ENCODE results near the gene CSMD2. TPM values are rescaled to one million over a fixed set of nuclear protein-coding genes. Genes with fewer than 3 reads are reported as not detected.

CSMD2 gene
- polyA plus RNA-seq, 1 of the 3 experiments (the other 2 are of a cell fraction) = not detected

DNA sequence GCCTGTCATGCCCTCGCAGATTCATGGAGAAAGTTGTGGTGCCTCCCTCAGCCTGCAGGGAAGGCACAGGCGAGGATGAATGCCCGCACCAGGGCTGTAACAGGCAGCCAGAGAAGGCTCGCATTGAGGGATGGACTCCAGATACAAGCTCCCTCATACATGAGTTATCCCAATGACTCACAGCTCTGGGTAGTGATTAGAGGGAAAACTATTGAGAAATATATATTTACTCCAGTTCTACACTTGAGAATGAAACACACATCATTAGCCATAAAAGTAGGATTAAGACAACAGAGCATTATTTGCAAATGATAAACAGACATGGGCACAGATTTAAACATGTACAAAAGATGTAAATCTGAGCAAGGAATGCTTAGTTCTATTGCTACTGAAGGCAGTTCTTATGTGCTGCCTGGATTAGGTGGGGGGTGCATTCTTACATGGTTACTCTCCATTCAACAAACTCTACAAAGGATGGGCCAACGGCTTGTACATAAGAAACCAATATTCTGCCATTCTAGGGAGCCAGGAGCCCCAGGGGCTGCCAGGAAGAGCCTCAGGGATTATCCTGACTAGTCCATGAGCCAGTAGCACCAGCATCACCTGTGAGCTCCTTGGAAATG, 97.9 kb downstream of the CSMD2 start:
- no peaks in the 10 kb centered on the region for H3K9me2 ChIP-seq
- no peak overlapping the region for H3K27ac ChIP-seq (ENCODE audit: low read depth in 2 of 2, low read length in 1 of 2)
- H3K79me2 ChIP-seq (ENCODE audit: insufficient read depth) = no peaks in the 10 kb centered on the region
- H3K9me3 ChIP-seq = no peaks in the 10 kb centered on the region
- H3K9ac ChIP-seq = no peak overlapping the region
- CTCF ChIA-PET = interaction anchor here (1.1 kb wide), 1 partner anchor 11 kb away, joined by 3 read pairs; no protein-coding TSS in a partner anchor
- H3K36me3 ChIP-seq (replicated peaks in 1 of 2; ENCODE audit: control insufficient read depth in 1 of 2, insufficient read depth in 2 of 2, low read length in 1 of 2) = no peaks in the 10 kb centered on the region
- no peak overlapping the region for H3K4me3 ChIP-seq (ENCODE audit: low read depth in 2 of 2, low read length in 1 of 2)
- H3K27me3 ChIP-seq (ENCODE audit: insufficient read depth) = no peaks in the 10 kb centered on the region
- no peaks in the 10 kb centered on the region for H3F3A ChIP-seq (replicated peaks; ENCODE audit: insufficient read depth)
- POLR2A ChIA-PET = no interaction called here
- no peaks in the 10 kb centered on the region for H4K20me1 ChIP-seq (ENCODE audit: insufficient read depth)
- no peak overlapping the region for H2AFZ ChIP-seq (ENCODE audit: low read depth)
- no peak for TF ChIP-seq RFX5 (IDR thresholded peaks at IDR 0.05; ENCODE audit: low read length)
- no peak for TF ChIP-seq SMC3 (IDR thresholded peaks at IDR 0.05; ENCODE audit: low read depth, low read length)
- no peak for TF ChIP-seq TCF12 (IDR thresholded peaks at IDR 0.05)
- TF ChIP-seq, protein P1, sequence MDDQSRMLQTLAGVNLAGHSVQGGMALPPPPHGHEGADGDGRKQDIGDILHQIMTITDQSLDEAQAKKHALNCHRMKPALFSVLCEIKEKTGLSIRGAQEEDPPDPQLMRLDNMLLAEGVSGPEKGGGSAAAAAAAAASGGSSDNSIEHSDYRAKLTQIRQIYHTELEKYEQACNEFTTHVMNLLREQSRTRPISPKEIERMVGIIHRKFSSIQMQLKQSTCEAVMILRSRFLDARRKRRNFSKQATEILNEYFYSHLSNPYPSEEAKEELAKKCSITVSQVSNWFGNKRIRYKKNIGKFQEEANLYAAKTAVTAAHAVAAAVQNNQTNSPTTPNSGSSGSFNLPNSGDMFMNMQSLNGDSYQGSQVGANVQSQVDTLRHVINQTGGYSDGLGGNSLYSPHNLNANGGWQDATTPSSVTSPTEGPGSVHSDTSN (IDR thresholded peaks at IDR 0.05) = no peak
- no peak for TF ChIP-seq NRF1 (IDR thresholded peaks at IDR 0.05; ENCODE audit: low read depth, low read length)
- 11% methylated on average over 5 of the region's 5 CpGs for WGBS (ENCODE audit: low lambda C conversion rate)
- H3K4me2 ChIP-seq = no peak overlapping the region
- no peak for DNase-seq
- H3K4me1 ChIP-seq (ENCODE audit: control insufficient read depth in 1 of 2, insufficient read depth in 2 of 2, low read depth in 1 of 2, low read length in 1 of 2) = no peaks in the 10 kb centered on the region

DNA sequence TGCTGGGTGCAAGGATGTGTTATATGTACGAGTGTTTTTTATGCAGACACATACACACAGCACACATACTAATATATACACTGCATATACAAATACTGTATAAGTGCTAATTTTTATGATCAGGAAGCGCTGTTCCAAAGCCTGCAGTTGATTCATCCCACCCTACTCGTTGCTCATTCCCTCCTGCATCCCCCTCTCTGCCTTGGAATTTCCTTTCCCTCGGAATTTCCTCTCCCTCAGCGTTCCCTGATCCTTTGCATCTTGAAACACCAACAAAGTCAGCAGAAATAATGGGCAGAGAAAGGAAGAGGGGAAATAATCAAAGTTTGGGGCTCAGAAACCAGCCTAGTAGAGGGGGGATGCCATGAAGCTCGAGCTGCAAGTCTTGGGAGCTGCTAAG, 98.9 kb downstream of the CSMD2 start:
- no peaks in the 10 kb centered on the region for H3K9me2 ChIP-seq
- H3F3A ChIP-seq (replicated peaks; ENCODE audit: insufficient read depth) = no peaks in the 10 kb centered on the region
- DNase-seq = no peak
- ChIA-PET CTCF (interaction anchor here (0.7 kb wide), 1 partner anchor 531 kb away, joined by 3 read pairs; no protein-coding TSS in a partner anchor), POLR2A (no interaction called here)
- no peak overlapping the region for H2AFZ ChIP-seq (ENCODE audit: low read depth)
- no peak overlapping the region for H3K9ac ChIP-seq
- H3K4me2 ChIP-seq = no peak overlapping the region
- no peaks in the 10 kb centered on the region for H4K20me1 ChIP-seq (ENCODE audit: insufficient read depth)
- WGBS (ENCODE audit: low lambda C conversion rate) = 14% methylated on average over 6 of the region's 6 CpGs
- no peaks in the 10 kb centered on the region for H3K36me3 ChIP-seq (replicated peaks in 1 of 2; ENCODE audit: control insufficient read depth in 1 of 2, insufficient read depth in 2 of 2, low read length in 1 of 2)
- H3K79me2 ChIP-seq (ENCODE audit: insufficient read depth) = no peaks in the 10 kb centered on the region
- H3K27me3 ChIP-seq (ENCODE audit: insufficient read depth) = no peaks in the 10 kb centered on the region
- H3K27ac ChIP-seq (ENCODE audit: low read depth in 2 of 2, low read length in 1 of 2) = no peak overlapping the region
- no peaks in the 10 kb centered on the region for H3K4me1 ChIP-seq (ENCODE audit: control insufficient read depth in 1 of 2, insufficient read depth in 2 of 2, low read depth in 1 of 2, low read length in 1 of 2)
- TF ChIP-seq CHD2 (IDR thresholded peaks at IDR 0.05; ENCODE audit: low read length, partially characterized antibody) = no peak
- TF ChIP-seq, protein P2, sequence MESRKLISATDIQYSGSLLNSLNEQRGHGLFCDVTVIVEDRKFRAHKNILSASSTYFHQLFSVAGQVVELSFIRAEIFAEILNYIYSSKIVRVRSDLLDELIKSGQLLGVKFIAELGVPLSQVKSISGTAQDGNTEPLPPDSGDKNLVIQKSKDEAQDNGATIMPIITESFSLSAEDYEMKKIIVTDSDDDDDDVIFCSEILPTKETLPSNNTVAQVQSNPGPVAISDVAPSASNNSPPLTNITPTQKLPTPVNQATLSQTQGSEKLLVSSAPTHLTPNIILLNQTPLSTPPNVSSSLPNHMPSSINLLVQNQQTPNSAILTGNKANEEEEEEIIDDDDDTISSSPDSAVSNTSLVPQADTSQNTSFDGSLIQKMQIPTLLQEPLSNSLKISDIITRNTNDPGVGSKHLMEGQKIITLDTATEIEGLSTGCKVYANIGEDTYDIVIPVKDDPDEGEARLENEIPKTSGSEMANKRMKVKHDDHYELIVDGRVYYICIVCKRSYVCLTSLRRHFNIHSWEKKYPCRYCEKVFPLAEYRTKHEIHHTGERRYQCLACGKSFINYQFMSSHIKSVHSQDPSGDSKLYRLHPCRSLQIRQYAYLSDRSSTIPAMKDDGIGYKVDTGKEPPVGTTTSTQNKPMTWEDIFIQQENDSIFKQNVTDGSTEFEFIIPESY (IDR thresholded peaks at IDR 0.05; ENCODE audit: borderline replicate concordance, low read depth) = no peak
- TF ChIP-seq EZH2phosphoT487 (IDR thresholded peaks at IDR 0.05; ENCODE audit: borderline replicate concordance, low read depth) = no peak
- TF ChIP-seq, protein P3, sequence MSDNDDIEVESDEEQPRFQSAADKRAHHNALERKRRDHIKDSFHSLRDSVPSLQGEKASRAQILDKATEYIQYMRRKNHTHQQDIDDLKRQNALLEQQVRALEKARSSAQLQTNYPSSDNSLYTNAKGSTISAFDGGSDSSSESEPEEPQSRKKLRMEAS (IDR thresholded peaks at IDR 0.05; ENCODE audit: low read depth) = no peak
- TF ChIP-seq TCF12 (IDR thresholded peaks at IDR 0.05) = no peak
- TF ChIP-seq, protein P4, sequence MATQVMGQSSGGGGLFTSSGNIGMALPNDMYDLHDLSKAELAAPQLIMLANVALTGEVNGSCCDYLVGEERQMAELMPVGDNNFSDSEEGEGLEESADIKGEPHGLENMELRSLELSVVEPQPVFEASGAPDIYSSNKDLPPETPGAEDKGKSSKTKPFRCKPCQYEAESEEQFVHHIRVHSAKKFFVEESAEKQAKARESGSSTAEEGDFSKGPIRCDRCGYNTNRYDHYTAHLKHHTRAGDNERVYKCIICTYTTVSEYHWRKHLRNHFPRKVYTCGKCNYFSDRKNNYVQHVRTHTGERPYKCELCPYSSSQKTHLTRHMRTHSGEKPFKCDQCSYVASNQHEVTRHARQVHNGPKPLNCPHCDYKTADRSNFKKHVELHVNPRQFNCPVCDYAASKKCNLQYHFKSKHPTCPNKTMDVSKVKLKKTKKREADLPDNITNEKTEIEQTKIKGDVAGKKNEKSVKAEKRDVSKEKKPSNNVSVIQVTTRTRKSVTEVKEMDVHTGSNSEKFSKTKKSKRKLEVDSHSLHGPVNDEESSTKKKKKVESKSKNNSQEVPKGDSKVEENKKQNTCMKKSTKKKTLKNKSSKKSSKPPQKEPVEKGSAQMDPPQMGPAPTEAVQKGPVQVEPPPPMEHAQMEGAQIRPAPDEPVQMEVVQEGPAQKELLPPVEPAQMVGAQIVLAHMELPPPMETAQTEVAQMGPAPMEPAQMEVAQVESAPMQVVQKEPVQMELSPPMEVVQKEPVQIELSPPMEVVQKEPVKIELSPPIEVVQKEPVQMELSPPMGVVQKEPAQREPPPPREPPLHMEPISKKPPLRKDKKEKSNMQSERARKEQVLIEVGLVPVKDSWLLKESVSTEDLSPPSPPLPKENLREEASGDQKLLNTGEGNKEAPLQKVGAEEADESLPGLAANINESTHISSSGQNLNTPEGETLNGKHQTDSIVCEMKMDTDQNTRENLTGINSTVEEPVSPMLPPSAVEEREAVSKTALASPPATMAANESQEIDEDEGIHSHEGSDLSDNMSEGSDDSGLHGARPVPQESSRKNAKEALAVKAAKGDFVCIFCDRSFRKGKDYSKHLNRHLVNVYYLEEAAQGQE (IDR thresholded peaks at IDR 0.05; ENCODE audit: low read depth, low read length) = no peak
- TF ChIP-seq EP300 (IDR thresholded peaks at IDR 0.05; ENCODE audit: borderline replicate concordance in 1 of 2, low read depth in 1 of 2, low read length in 1 of 2) = no peak
- TF ChIP-seq FOXM1 (IDR thresholded peaks at IDR 0.05; ENCODE audit: low read depth) = no peak
- TF ChIP-seq SIN3A (IDR thresholded peaks at IDR 0.05; ENCODE audit: borderline replicate concordance, low read depth, low read length) = no peak
- no peak for TF ChIP-seq FOXJ3 (CRISPR knock-in tag; IDR thresholded peaks at IDR 0.05)
- TF ChIP-seq MXI1 (IDR thresholded peaks at IDR 0.05; ENCODE audit: low read depth, low read length) = no peak
- no peak for TF ChIP-seq RCOR1 (IDR thresholded peaks at IDR 0.05; ENCODE audit: low read length)
- no peak for TF ChIP-seq MEF2A (IDR thresholded peaks at IDR 0.05; ENCODE audit: borderline replicate concordance, low read depth)
- no peak for TF ChIP-seq POLR2AphosphoS5 (IDR thresholded peaks at IDR 0.05; ENCODE audit: low read depth, low read length)
- TF ChIP-seq, protein P5, sequence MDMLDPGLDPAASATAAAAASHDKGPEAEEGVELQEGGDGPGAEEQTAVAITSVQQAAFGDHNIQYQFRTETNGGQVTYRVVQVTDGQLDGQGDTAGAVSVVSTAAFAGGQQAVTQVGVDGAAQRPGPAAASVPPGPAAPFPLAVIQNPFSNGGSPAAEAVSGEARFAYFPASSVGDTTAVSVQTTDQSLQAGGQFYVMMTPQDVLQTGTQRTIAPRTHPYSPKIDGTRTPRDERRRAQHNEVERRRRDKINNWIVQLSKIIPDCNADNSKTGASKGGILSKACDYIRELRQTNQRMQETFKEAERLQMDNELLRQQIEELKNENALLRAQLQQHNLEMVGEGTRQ (IDR thresholded peaks at IDR 0.05; ENCODE audit: borderline replicate concordance, low read depth, low read length) = no peak
- no peak for TF ChIP-seq ELF1 (IDR thresholded peaks at IDR 0.05)
- no peaks in the 10 kb centered on the region for H3K9me3 ChIP-seq
- no peak overlapping the region for H3K4me3 ChIP-seq (ENCODE audit: low read depth in 2 of 2, low read length in 1 of 2)
